GM23248 (cell line): Measurements from ENCODE around the gene RAB6A.

Experiments used
- EZH2 ChIP-seq: fragments of 200-600 bp; sonication (generic); IDR thresholded peaks from 2 replicates; pipeline ENCODE4 v1.6.1; 2018; ENCODE audit warnings: antibody characterized with exemption, mild to moderate bottlenecking; ENCODE audit not compliant: insufficient read depth, poor library complexity, severe bottlenecking
- EZH2phosphoT487 ChIP-seq: fragments of 200-600 bp; sonication (generic); IDR thresholded peaks from 2 replicates; pipeline ENCODE4 v1.6.1; 2018; ENCODE audit warnings: antibody characterized with exemption, moderate library complexity, mild to moderate bottlenecking, low read depth; ENCODE audit not compliant: insufficient read depth

GRCh38 chr11:73640592-73640991 lies 120.3 kb downstream of the RAB6A start:
- TF ChIP-seq EZH2 (no peak), EZH2phosphoT487 (no peak)
